ENCODE measurements around the gene DCP1A.

DNA sequence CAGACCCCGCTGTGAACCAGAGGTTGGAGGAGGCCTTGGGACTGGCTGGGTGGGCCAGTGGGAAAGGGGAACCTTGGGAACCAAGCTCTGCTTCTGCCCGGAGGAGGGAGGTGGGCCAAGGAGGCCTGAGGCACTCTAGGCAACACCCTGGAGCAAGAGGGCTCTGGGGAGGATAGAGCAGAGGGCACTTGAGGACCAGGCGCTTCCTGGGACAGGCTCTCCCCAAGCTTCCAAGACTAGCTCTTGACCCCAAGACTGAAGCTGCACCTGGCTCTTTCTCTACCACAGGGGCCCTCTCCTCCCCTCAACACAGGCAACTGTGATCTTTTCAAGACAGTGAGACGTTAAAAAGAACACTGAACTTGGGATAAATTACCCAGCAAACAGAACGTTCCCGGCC is 111.8 kb downstream of the DCP1A start:
- no peak for TF ChIP-seq CTCF (IDR thresholded peaks at IDR 0.05)
- no peak for TF ChIP-seq POLR2A (IDR thresholded peaks at IDR 0.05)

Measured in thyroid gland (tissue), 4 donors.